Measurements from ENCODE around the gene ECE1. TPM values are rescaled to one million over a fixed set of nuclear protein-coding genes. Genes with fewer than 3 reads are reported as not detected.
A peak's percentile ranks its signal among the peaks of the same experiment; 100 is the strongest.

ECE1 gene
- total and polyA plus RNA-seq, 2 of the 4 experiments (the other 2 are of a cell fraction): 61.8 to 124 TPM

- TF ChIP-seq SMC3 (IDR thresholded peaks at IDR 0.05; ENCODE audit: low read depth, low read length): peak; percentile 99
- TF ChIP-seq POLR2A (IDR thresholded peaks at IDR 0.05; ENCODE audit: low read depth, low read length): 0 out of 2 replicates have a peak, but pooled peaks have one; percentile 40
Observed at GRCh38 chr1:21255284-21255942, 34.9 kb downstream of the ECE1 start (continued).

GRCh38 chr1:21254335-21254951, 35.8 kb downstream of the ECE1 start:
- in situ Hi-C loops (cut with MboI; ENCODE audit: low sequenced_read_pairs): loop anchor here (10.0 kb wide), 1 partner anchor 400 kb away; no protein-coding TSS in a partner anchor
- ChIA-PET CTCF (interaction anchor here (0.6 to 1.7 kb wide), 13 partner anchors 9 to 116 kb away, joined by 3 to 15 read pairs (median 4); no protein-coding TSS in a partner anchor), POLR2A (ENCODE audit: unreplicated experiment) (no interaction called here)
- Histone ChIP-seq H3K4me1 (ENCODE audit: control insufficient read depth, insufficient read depth, low read length) (peaks cover 6% of the 10 kb centered on the region), H2AK5ac (ENCODE audit: low read depth, low read length) (peak overlapping the region; percentile 31; the same call in 1 of the 2 replicates), H3K4me2 (ENCODE audit: low read depth, low read length) (no peak overlapping the region), H4K5ac (ENCODE audit: low read depth, low read length) (no peak overlapping the region), H3K79me1 (ENCODE audit: low read depth in 1 of 2, low read length in 2 of 2) (peaks cover 0 to 45% of the 10 kb centered on the region in 2 experiments; a peak in 2 of 4 replicates), H3K14ac (replicated peaks; ENCODE audit: low read depth, low read length) (no peak overlapping the region), H3K18ac (ENCODE audit: low read depth, low read length) (no peak overlapping the region), H2AFZ (replicated peaks; ENCODE audit: low read length, poor library complexity) (no peak overlapping the region), H3K4me3 (ENCODE audit: insufficient read depth, low read depth, low read length) (no peak overlapping the region), H3K23ac (ENCODE audit: low read depth, low read length) (no peak overlapping the region), H2BK20ac (ENCODE audit: low read depth, low read length) (no peak overlapping the region), H2BK15ac (ENCODE audit: low read depth, low read length) (no peak overlapping the region), H4K8ac (ENCODE audit: low read depth in 2 of 2, low read length in 2 of 2) (no peak overlapping the region), H3K9ac (ENCODE audit: low read depth, low read length) (no peak overlapping the region), H3K4ac (ENCODE audit: low read depth, low read length) (peak overlapping the region; percentile 22; the same call in 1 of the 2 replicates), H3K56ac (ENCODE audit: extremely low read depth, insufficient read depth, low read length) (no peak overlapping the region), H3K27ac (ENCODE audit: insufficient read depth, low read length) (no peak overlapping the region), H2BK120ac (ENCODE audit: low read depth, low read length) (no peak overlapping the region), H2BK5ac (ENCODE audit: low read depth, low read length, poor library complexity, severe bottlenecking) (no peak overlapping the region), H3K9me1 (ENCODE audit: insufficient read depth, low read length) (0 out of 2 replicates have a peak, but pooled peaks cover 3% of the 10 kb centered on the region), H3K36me3 (ENCODE audit: control insufficient read depth, insufficient read depth, low read length) (peaks cover 43% of the 10 kb centered on the region), H3K9me3 (ENCODE audit: control insufficient read depth, insufficient read depth, low read length) (no peaks in the 10 kb centered on the region), H4K20me1 (ENCODE audit: insufficient read depth, low read length) (peaks cover 4% of the 10 kb centered on the region; the same call in 1 of the 2 replicates), H4K91ac (ENCODE audit: insufficient read depth, low read depth, low read length) (no peak overlapping the region), H2AK9ac (replicated peaks; ENCODE audit: low read depth, low read length, poor library complexity) (peak overlapping the region; percentile 5), H3K27me3 (ENCODE audit: control insufficient read depth, insufficient read depth, low read length) (no peaks in the 10 kb centered on the region)
- peak; percentile 33 for DNase-seq
- dilution Hi-C loops (cut with HindIII; ENCODE audit: low sequenced_read_pairs, unreplicated experiment): no loop called here
- ATAC-seq (ENCODE audit: low read depth): no peak
- TF ChIP-seq CTCF (conservative IDR thresholded peaks at IDR 0.05; ENCODE audit: low read depth, low read length): no peak
- no peak for TF ChIP-seq USF2 (IDR thresholded peaks at IDR 0.05; ENCODE audit: low read depth, low read length)
- no peak for TF ChIP-seq MAZ (IDR thresholded peaks at IDR 0.05; ENCODE audit: borderline replicate concordance, low read depth, low read length)
- intact Hi-C loops (cut with micrococcal nuclease): loop anchor here (10.0 kb wide), 1 partner anchor 400 kb away; no protein-coding TSS in a partner anchor
- WGBS, 2 experiments (ENCODE audit: extremely low coverage in 2 of 2, insufficient read length in 1 of 2): no CpG with 5 or more reads among the region's 8 CpGs
- BruUV-seq (replicated peaks): no TSS peak

Measured in IMR-90 (cell line).